Measurements from ENCODE around the gene ZNHIT3. TPM values are rescaled to one million over a fixed set of nuclear protein-coding genes. Genes with fewer than 3 reads are reported as not detected.

ZNHIT3 gene
- total RNA-seq, 3 donors from 2014 or later (not counting 1 experiment from before 2014, with no cell fraction given), result 27.1 to 41.3 (median 36.6) TPM

DNA sequence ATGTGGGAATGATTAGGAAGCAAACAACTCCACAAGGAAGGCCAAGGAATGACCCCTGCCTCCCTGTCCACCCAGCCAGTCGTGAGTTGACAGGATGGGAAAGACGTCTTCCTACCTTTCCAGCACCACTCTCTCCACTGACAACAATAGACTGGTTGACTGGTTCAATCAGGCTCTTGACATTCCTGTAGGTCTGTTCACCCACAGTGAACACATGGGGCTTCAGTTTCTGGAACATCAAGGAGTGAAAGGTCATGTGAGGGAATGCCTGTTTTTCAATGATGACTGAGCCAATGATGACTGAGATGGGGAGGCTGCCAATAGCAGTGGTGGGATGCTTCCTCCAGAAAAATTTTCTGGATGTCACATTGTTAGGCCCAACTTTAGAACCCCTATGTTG is 38.6 kb downstream of the ZNHIT3 start:
- no peaks in the 10 kb centered on the region for H3K9me3 ChIP-seq (ENCODE audit: control insufficient read depth, insufficient read depth, low read length)
- Mint-ChIP-seq H3K9me3 (no peaks in the 10 kb centered on the region), H3K27me3 (ENCODE audit: low read depth in 2 of 2) (no peaks in the 10 kb centered on the region), H3K4me3 (no peak overlapping the region), H3K27ac (no peak overlapping the region), H3K36me3 (peaks cover 17% of the 10 kb centered on the region), H3K4me1 (peaks cover 0 to 3% of the 10 kb centered on the region in 2 donors)
- no peak overlapping the region for H3K27ac ChIP-seq (ENCODE audit: low read length)
- ATAC-seq (no peak), DNase-seq (no peak)
- TF ChIP-seq, protein P1, sequence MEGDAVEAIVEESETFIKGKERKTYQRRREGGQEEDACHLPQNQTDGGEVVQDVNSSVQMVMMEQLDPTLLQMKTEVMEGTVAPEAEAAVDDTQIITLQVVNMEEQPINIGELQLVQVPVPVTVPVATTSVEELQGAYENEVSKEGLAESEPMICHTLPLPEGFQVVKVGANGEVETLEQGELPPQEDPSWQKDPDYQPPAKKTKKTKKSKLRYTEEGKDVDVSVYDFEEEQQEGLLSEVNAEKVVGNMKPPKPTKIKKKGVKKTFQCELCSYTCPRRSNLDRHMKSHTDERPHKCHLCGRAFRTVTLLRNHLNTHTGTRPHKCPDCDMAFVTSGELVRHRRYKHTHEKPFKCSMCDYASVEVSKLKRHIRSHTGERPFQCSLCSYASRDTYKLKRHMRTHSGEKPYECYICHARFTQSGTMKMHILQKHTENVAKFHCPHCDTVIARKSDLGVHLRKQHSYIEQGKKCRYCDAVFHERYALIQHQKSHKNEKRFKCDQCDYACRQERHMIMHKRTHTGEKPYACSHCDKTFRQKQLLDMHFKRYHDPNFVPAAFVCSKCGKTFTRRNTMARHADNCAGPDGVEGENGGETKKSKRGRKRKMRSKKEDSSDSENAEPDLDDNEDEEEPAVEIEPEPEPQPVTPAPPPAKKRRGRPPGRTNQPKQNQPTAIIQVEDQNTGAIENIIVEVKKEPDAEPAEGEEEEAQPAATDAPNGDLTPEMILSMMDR (IDR thresholded peaks at IDR 0.05), result no peak
- H3K4me3 ChIP-seq (ENCODE audit: low read length), result no peak overlapping the region
- WGBS (ENCODE audit: insufficient coverage), result 97% methylated on average over 2 of the region's 2 CpGs
- H3K27me3 ChIP-seq (ENCODE audit: control insufficient read depth, insufficient read depth, low read length), result no peaks in the 10 kb centered on the region
- H3K4me1 ChIP-seq (ENCODE audit: control insufficient read depth, insufficient read depth, low read length), result no peaks in the 10 kb centered on the region
- intact Hi-C loops (cut with micrococcal nuclease), result no loop called here
- peaks cover 46% of the 10 kb centered on the region for H3K36me3 ChIP-seq (ENCODE audit: control insufficient read depth, insufficient read depth, low read length)

DNA sequence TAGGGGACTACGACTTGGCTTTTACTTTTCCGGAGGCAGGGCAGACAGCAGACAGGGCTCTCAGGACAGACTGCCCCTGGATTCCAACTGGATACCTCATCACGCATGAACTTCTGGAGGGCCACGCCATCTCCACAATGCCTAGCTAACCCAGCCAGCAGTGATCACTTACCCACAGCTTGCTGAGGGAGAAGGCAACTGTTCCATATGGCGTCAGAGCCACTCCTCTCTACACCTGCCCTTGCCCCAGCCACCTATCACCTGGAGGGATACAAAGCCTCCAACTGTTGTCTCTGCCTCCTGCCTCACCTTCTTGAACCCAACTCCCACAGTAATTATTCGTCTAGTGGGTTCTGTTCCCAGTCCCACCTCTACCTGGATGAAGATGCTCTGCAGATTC is 39.4 kb downstream of the ZNHIT3 start:
- Histone ChIP-seq H3K27ac (ENCODE audit: low read length) (no peak overlapping the region), H3K4me1 (ENCODE audit: control insufficient read depth, insufficient read depth, low read length) (no peaks in the 10 kb centered on the region), H3K9me3 (ENCODE audit: control insufficient read depth, insufficient read depth, low read length) (no peaks in the 10 kb centered on the region), H3K27me3 (ENCODE audit: control insufficient read depth, insufficient read depth, low read length) (no peaks in the 10 kb centered on the region), H3K4me3 (ENCODE audit: low read length) (no peak overlapping the region), H3K36me3 (ENCODE audit: control insufficient read depth, insufficient read depth, low read length) (peaks cover 43% of the 10 kb centered on the region)
- Mint-ChIP-seq H3K4me3 (no peak overlapping the region), H3K9me3 (no peaks in the 10 kb centered on the region), H3K4me1 (peaks cover 0 to 3% of the 10 kb centered on the region in 2 donors), H3K36me3 (peaks cover 17% of the 10 kb centered on the region), H3K27me3 (ENCODE audit: low read depth in 2 of 2) (no peaks in the 10 kb centered on the region), H3K27ac (no peak overlapping the region)
- intact Hi-C loops (cut with micrococcal nuclease), result no loop called here
- 97% methylated on average over 6 of the region's 6 CpGs for WGBS (ENCODE audit: insufficient coverage)
- ATAC-seq (no peak), DNase-seq (no peak)
- TF ChIP-seq, protein P1 (IDR thresholded peaks at IDR 0.05), result no peak

DNA sequence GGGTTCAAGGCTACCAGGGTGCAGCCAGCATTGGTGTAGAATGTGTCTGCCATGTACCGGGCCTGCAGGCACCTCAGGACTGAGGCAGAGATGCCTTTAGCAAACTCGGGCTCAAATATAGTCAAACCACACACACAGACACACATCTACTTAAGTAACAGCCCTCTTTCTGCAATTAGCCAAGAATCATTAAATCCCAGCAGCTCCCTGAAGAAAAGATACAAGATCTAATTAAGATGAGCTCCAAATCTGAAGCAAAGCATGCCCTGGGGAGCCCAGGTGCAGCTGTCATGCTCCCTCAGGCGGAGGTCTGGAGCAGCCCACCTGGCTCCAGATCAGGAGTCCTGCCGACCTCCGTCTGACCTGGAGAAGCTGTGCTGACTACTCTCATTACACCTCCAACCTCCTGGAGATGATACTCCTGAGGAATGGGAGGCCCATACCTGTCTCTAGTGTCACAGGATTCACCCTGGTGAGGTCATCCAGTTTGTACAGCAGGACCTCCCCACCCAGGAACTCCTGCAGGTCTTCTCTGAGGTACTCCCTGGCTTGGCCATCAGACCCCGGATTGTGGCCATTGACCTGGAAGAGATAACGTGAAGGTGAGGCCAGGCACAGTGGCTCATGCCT is 41.3 kb downstream of the ZNHIT3 start:
- peaks cover 45% of the 10 kb centered on the region for H3K36me3 ChIP-seq (ENCODE audit: control insufficient read depth, insufficient read depth, low read length)
- H3K4me1 Mint-ChIP-seq, result peaks cover 3 to 4% of the 10 kb centered on the region in 2 donors

More for the DNA sequence above, 41.3 kb downstream of the ZNHIT3 start:
- no peak for DNase-seq
- Histone ChIP-seq H3K27ac (ENCODE audit: low read length) (no peak overlapping the region), H3K4me3 (ENCODE audit: low read length) (no peak overlapping the region), H3K4me1 (ENCODE audit: control insufficient read depth, insufficient read depth, low read length) (no peaks in the 10 kb centered on the region), H3K27me3 (ENCODE audit: control insufficient read depth, insufficient read depth, low read length) (no peaks in the 10 kb centered on the region), H3K9me3 (ENCODE audit: control insufficient read depth, insufficient read depth, low read length) (no peaks in the 10 kb centered on the region)
- H3K9me3 Mint-ChIP-seq, result no peaks in the 10 kb centered on the region
- no peak for ATAC-seq
- H3K27ac Mint-ChIP-seq, result no peak overlapping the region
- intact Hi-C loops (cut with micrococcal nuclease), result no loop called here
- WGBS (ENCODE audit: insufficient coverage), result 97% methylated on average over 7 of the region's 7 CpGs
- peaks cover 17% of the 10 kb centered on the region for H3K36me3 Mint-ChIP-seq
- no peaks in the 10 kb centered on the region for H3K27me3 Mint-ChIP-seq (ENCODE audit: low read depth in 2 of 2)
- H3K4me3 Mint-ChIP-seq, result no peak overlapping the region
- TF ChIP-seq, protein P1 (IDR thresholded peaks at IDR 0.05), result no peak
